Tibial nerve (tissue), 4 donors: ENCODE data around the gene ASTN1.

Experiments
- CTCF ChIP-seq, 5 experiments: fragments of 200-600 bp in 3 of 5; fragments of 450-650 bp in 2 of 5; sonication (generic) in 3 of 5; IDR thresholded peaks; one replicate each; pipeline ENCODE4 v1.5.1; 2016 to 2019; ENCODE audit warnings: antibody characterized with exemption in 5 of 5, mild to moderate bottlenecking in 3 of 5, moderate library complexity in 2 of 5
- EP300 ChIP-seq, 2 donors: sonication (generic); formaldehyde crosslinking; IDR thresholded peaks; one replicate each; pipeline ENCODE4 v1.6.1; 2017; ENCODE audit warnings: antibody characterized with exemption in 2 of 2, mild to moderate bottlenecking in 1 of 2
- POLR2A ChIP-seq, 2 donors: fragments of 450-650 bp; IDR thresholded peaks; one replicate each; pipeline ENCODE4 v1.6.1; 2017; ENCODE audit warnings: antibody characterized with exemption in 2 of 2, mild to moderate bottlenecking in 2 of 2, moderate library complexity in 2 of 2

- no peak for TF ChIP-seq CTCF (IDR thresholded peaks at IDR 0.05)
- no peak for TF ChIP-seq POLR2A (IDR thresholded peaks at IDR 0.05)
- no peak for TF ChIP-seq EP300 (IDR thresholded peaks at IDR 0.05)
Measured at GRCh38 chr1:176858433-176858916, 306.0 kb downstream of the ASTN1 start.
